Measurements from ENCODE around the gene ADO. TPM values are rescaled to one million over a fixed set of nuclear protein-coding genes. Genes with fewer than 3 reads are reported as not detected.

ADO gene
- total and polyA plus RNA-seq, 2 donors = 13.5 to 17.1 TPM

GRCh38 chr10:62819141-62819920, 14.8 kb downstream of the ADO start:
- Histone ChIP-seq H3K9me3 (ENCODE audit: control insufficient read depth in 2 of 2, insufficient read depth in 1 of 2, low read length in 1 of 2) (no peaks in the 10 kb centered on the region), H3K4me3 (ENCODE audit: low read length in 2 of 2) (peak overlapping the region in 1 of 2 donors; percentile 71), H3K27me3 (ENCODE audit: control insufficient read depth in 2 of 2, insufficient read depth in 1 of 2, low read length in 1 of 2) (peaks cover 46 to 60% of the 10 kb centered on the region in 2 donors), H3K4me1 (ENCODE audit: control insufficient read depth in 2 of 2, insufficient read depth in 2 of 2, low read length in 2 of 2) (peaks cover 10 to 36% of the 10 kb centered on the region in 2 donors), H3K27ac (ENCODE audit: low read depth in 1 of 2, low read length in 1 of 2) (no peak overlapping the region), H3K36me3 (ENCODE audit: control insufficient read depth in 2 of 2, insufficient read depth in 2 of 2, low read length in 1 of 2) (no peaks in the 10 kb centered on the region)
- 54% methylated on average over 19 of the region's 19 CpGs for WGBS
- peak in 1 of 9 donors; percentile 9 for DNase-seq (ENCODE audit: low read depth in 6 of 9, low spot score in 9 of 9)

GRCh38 chr10:62820586-62820985, 16.1 kb downstream of the ADO start:
- Histone ChIP-seq H3K36me3 (ENCODE audit: control insufficient read depth in 2 of 2, insufficient read depth in 2 of 2, low read length in 1 of 2) (no peaks in the 10 kb centered on the region), H3K27me3 (ENCODE audit: control insufficient read depth in 2 of 2, insufficient read depth in 1 of 2, low read length in 1 of 2) (peaks cover 34 to 49% of the 10 kb centered on the region in 2 donors), H3K9me3 (ENCODE audit: control insufficient read depth in 2 of 2, insufficient read depth in 1 of 2, low read length in 1 of 2) (no peaks in the 10 kb centered on the region), H3K4me1 (ENCODE audit: control insufficient read depth in 2 of 2, insufficient read depth in 2 of 2, low read length in 2 of 2) (peaks cover 4 to 27% of the 10 kb centered on the region in 2 donors), H3K27ac (ENCODE audit: low read depth in 1 of 2, low read length in 1 of 2) (no peak overlapping the region), H3K4me3 (ENCODE audit: low read length in 2 of 2) (no peak overlapping the region)
- no peak for DNase-seq (ENCODE audit: low read depth in 6 of 9, low spot score in 9 of 9)
- WGBS = 90% methylated on average over 5 of the region's 5 CpGs

GRCh38 chr10:62826273-62826672, 21.8 kb downstream of the ADO start:
- Histone ChIP-seq H3K27me3 (ENCODE audit: control insufficient read depth in 2 of 2, insufficient read depth in 1 of 2, low read length in 1 of 2) (peaks cover 0 to 2% of the 10 kb centered on the region in 2 donors), H3K4me3 (ENCODE audit: low read length in 2 of 2) (no peak overlapping the region), H3K36me3 (ENCODE audit: control insufficient read depth in 2 of 2, insufficient read depth in 2 of 2, low read length in 1 of 2) (no peaks in the 10 kb centered on the region), H3K27ac (ENCODE audit: low read depth in 1 of 2, low read length in 1 of 2) (no peak overlapping the region), H3K9me3 (ENCODE audit: control insufficient read depth in 2 of 2, insufficient read depth in 1 of 2, low read length in 1 of 2) (no peaks in the 10 kb centered on the region), H3K4me1 (ENCODE audit: control insufficient read depth in 2 of 2, insufficient read depth in 2 of 2, low read length in 2 of 2) (no peaks in the 10 kb centered on the region)
- 92% methylated on average over 1 of the region's 1 CpG for WGBS
- DNase-seq (ENCODE audit: low read depth in 6 of 9, low spot score in 9 of 9) = no peak

GRCh38 chr10:62829622-62830021, 25.1 kb downstream of the ADO start:
- DNase-seq (ENCODE audit: low read depth in 6 of 9, low spot score in 9 of 9) = no peak
- Histone ChIP-seq H3K27me3 (ENCODE audit: control insufficient read depth in 2 of 2, insufficient read depth in 1 of 2, low read length in 1 of 2) (peaks cover 0 to 2% of the 10 kb centered on the region in 2 donors), H3K36me3 (ENCODE audit: control insufficient read depth in 2 of 2, insufficient read depth in 2 of 2, low read length in 1 of 2) (no peaks in the 10 kb centered on the region), H3K9me3 (ENCODE audit: control insufficient read depth in 2 of 2, insufficient read depth in 1 of 2, low read length in 1 of 2) (no peaks in the 10 kb centered on the region), H3K4me3 (ENCODE audit: low read length in 2 of 2) (no peak overlapping the region), H3K4me1 (ENCODE audit: control insufficient read depth in 2 of 2, insufficient read depth in 2 of 2, low read length in 2 of 2) (no peaks in the 10 kb centered on the region), H3K27ac (ENCODE audit: low read depth in 1 of 2, low read length in 1 of 2) (no peak overlapping the region)
- 89% methylated on average over 2 of the region's 2 CpGs for WGBS

GRCh38 chr10:62830679-62831078, 26.2 kb downstream of the ADO start:
- Histone ChIP-seq H3K27ac (ENCODE audit: low read depth in 1 of 2, low read length in 1 of 2) (no peak overlapping the region), H3K4me1 (ENCODE audit: control insufficient read depth in 2 of 2, insufficient read depth in 2 of 2, low read length in 2 of 2) (no peaks in the 10 kb centered on the region), H3K27me3 (ENCODE audit: control insufficient read depth in 2 of 2, insufficient read depth in 1 of 2, low read length in 1 of 2) (no peaks in the 10 kb centered on the region), H3K36me3 (ENCODE audit: control insufficient read depth in 2 of 2, insufficient read depth in 2 of 2, low read length in 1 of 2) (no peaks in the 10 kb centered on the region), H3K4me3 (ENCODE audit: low read length in 2 of 2) (no peak overlapping the region), H3K9me3 (ENCODE audit: control insufficient read depth in 2 of 2, insufficient read depth in 1 of 2, low read length in 1 of 2) (no peaks in the 10 kb centered on the region)
- 91% methylated on average over 4 of the region's 4 CpGs for WGBS
- no peak for DNase-seq (ENCODE audit: low read depth in 6 of 9, low spot score in 9 of 9)

- H3K27ac ChIP-seq (ENCODE audit: low read depth in 1 of 2, low read length in 1 of 2) = no peak overlapping the region
- H3K4me3 ChIP-seq (ENCODE audit: low read length in 2 of 2) = no peak overlapping the region
- no peak for DNase-seq (ENCODE audit: low read depth in 6 of 9, low spot score in 9 of 9)
- 83% methylated on average over 2 of the region's 2 CpGs for WGBS
- no peaks in the 10 kb centered on the region for H3K36me3 ChIP-seq (ENCODE audit: control insufficient read depth in 2 of 2, insufficient read depth in 2 of 2, low read length in 1 of 2)
- no peaks in the 10 kb centered on the region for H3K9me3 ChIP-seq (ENCODE audit: control insufficient read depth in 2 of 2, insufficient read depth in 1 of 2, low read length in 1 of 2)
- no peaks in the 10 kb centered on the region for H3K4me1 ChIP-seq (ENCODE audit: control insufficient read depth in 2 of 2, insufficient read depth in 2 of 2, low read length in 2 of 2)
- no peaks in the 10 kb centered on the region for H3K27me3 ChIP-seq (ENCODE audit: control insufficient read depth in 2 of 2, insufficient read depth in 1 of 2, low read length in 1 of 2)
Observed at GRCh38 chr10:62831346-62831745, 26.8 kb downstream of the ADO start.

- Histone ChIP-seq H3K27ac (ENCODE audit: low read depth in 1 of 2, low read length in 1 of 2) (no peak overlapping the region), H3K27me3 (ENCODE audit: control insufficient read depth in 2 of 2, insufficient read depth in 1 of 2, low read length in 1 of 2) (no peaks in the 10 kb centered on the region), H3K4me1 (ENCODE audit: control insufficient read depth in 2 of 2, insufficient read depth in 2 of 2, low read length in 2 of 2) (no peaks in the 10 kb centered on the region), H3K36me3 (ENCODE audit: control insufficient read depth in 2 of 2, insufficient read depth in 2 of 2, low read length in 1 of 2) (no peaks in the 10 kb centered on the region), H3K4me3 (ENCODE audit: low read length in 2 of 2) (no peak overlapping the region), H3K9me3 (ENCODE audit: control insufficient read depth in 2 of 2, insufficient read depth in 1 of 2, low read length in 1 of 2) (no peaks in the 10 kb centered on the region)
- 94% methylated on average over 2 of the region's 2 CpGs for WGBS
- no peak for DNase-seq (ENCODE audit: low read depth in 6 of 9, low spot score in 9 of 9)
Observed at GRCh38 chr10:62839590-62839989, 35.1 kb downstream of the ADO start.

GRCh38 chr10:62842983-62843382, 38.5 kb downstream of the ADO start:
- Histone ChIP-seq H3K9me3 (ENCODE audit: control insufficient read depth in 2 of 2, insufficient read depth in 1 of 2, low read length in 1 of 2) (no peaks in the 10 kb centered on the region), H3K27me3 (ENCODE audit: control insufficient read depth in 2 of 2, insufficient read depth in 1 of 2, low read length in 1 of 2) (no peaks in the 10 kb centered on the region), H3K4me1 (ENCODE audit: control insufficient read depth in 2 of 2, insufficient read depth in 2 of 2, low read length in 2 of 2) (no peaks in the 10 kb centered on the region), H3K4me3 (ENCODE audit: low read length in 2 of 2) (no peak overlapping the region), H3K27ac (ENCODE audit: low read depth in 1 of 2, low read length in 1 of 2) (no peak overlapping the region), H3K36me3 (ENCODE audit: control insufficient read depth in 2 of 2, insufficient read depth in 2 of 2, low read length in 1 of 2) (no peaks in the 10 kb centered on the region)
- DNase-seq (ENCODE audit: low read depth in 6 of 9, low spot score in 9 of 9) = no peak
- 71% methylated on average over 1 of the region's 1 CpG for WGBS

GRCh38 chr10:62843600-62843999, 39.1 kb downstream of the ADO start:
- WGBS = 73% methylated on average over 3 of the region's 3 CpGs
- Histone ChIP-seq H3K27me3 (ENCODE audit: control insufficient read depth in 2 of 2, insufficient read depth in 1 of 2, low read length in 1 of 2) (no peaks in the 10 kb centered on the region), H3K4me1 (ENCODE audit: control insufficient read depth in 2 of 2, insufficient read depth in 2 of 2, low read length in 2 of 2) (no peaks in the 10 kb centered on the region), H3K27ac (ENCODE audit: low read depth in 1 of 2, low read length in 1 of 2) (no peak overlapping the region), H3K4me3 (ENCODE audit: low read length in 2 of 2) (no peak overlapping the region), H3K9me3 (ENCODE audit: control insufficient read depth in 2 of 2, insufficient read depth in 1 of 2, low read length in 1 of 2) (no peaks in the 10 kb centered on the region), H3K36me3 (ENCODE audit: control insufficient read depth in 2 of 2, insufficient read depth in 2 of 2, low read length in 1 of 2) (no peaks in the 10 kb centered on the region)
- no peak for DNase-seq (ENCODE audit: low read depth in 6 of 9, low spot score in 9 of 9)
